ENCODE data around the gene TSHZ2.

The TSHZ2 gene

GRCh38 chr20:53122853-53123252, 150.7 kb downstream of the TSHZ2 start:
- TF ChIP-seq CTCF (IDR thresholded peaks at IDR 0.05; ENCODE audit: low read depth, low read length, missing control alignments): no peak
- DNase-seq (ENCODE audit: low read depth): no peak
- no peak overlapping the region for H3K4me3 ChIP-seq (ENCODE audit: low read depth, low read length)

- DNase-seq (ENCODE audit: low read depth): no peak
- no peak for TF ChIP-seq CTCF (IDR thresholded peaks at IDR 0.05; ENCODE audit: low read depth, low read length, missing control alignments)
- no peak overlapping the region for H3K4me3 ChIP-seq (ENCODE audit: low read depth, low read length)
Measured at GRCh38 chr20:53124075-53124551, 152.0 kb downstream of the TSHZ2 start.

- no peak overlapping the region for H3K4me3 ChIP-seq (ENCODE audit: low read depth, low read length)
- no peak for DNase-seq (ENCODE audit: low read depth)
- no peak for TF ChIP-seq CTCF (IDR thresholded peaks at IDR 0.05; ENCODE audit: low read depth, low read length, missing control alignments)
Measured at GRCh38 chr20:53124803-53125202, 152.6 kb downstream of the TSHZ2 start.

- H3K4me3 ChIP-seq (ENCODE audit: low read depth, low read length): no peak overlapping the region
- DNase-seq (ENCODE audit: low read depth): no peak
- TF ChIP-seq CTCF (IDR thresholded peaks at IDR 0.05; ENCODE audit: low read depth, low read length, missing control alignments): no peak
Measured at GRCh38 chr20:53126185-53126584, 154.0 kb downstream of the TSHZ2 start.

- H3K4me3 ChIP-seq (ENCODE audit: low read depth, low read length): no peak overlapping the region
- DNase-seq (ENCODE audit: low read depth): no peak
- no peak for TF ChIP-seq CTCF (IDR thresholded peaks at IDR 0.05; ENCODE audit: low read depth, low read length, missing control alignments)
Measured at GRCh38 chr20:53127027-53127426, 154.9 kb downstream of the TSHZ2 start.

GRCh38 chr20:53128004-53128403, 155.8 kb downstream of the TSHZ2 start:
- DNase-seq (ENCODE audit: low read depth): no peak
- TF ChIP-seq CTCF (IDR thresholded peaks at IDR 0.05; ENCODE audit: low read depth, low read length, missing control alignments): no peak
- H3K4me3 ChIP-seq (ENCODE audit: low read depth, low read length): no peak overlapping the region

- TF ChIP-seq CTCF (IDR thresholded peaks at IDR 0.05; ENCODE audit: low read depth, low read length, missing control alignments): no peak
- no peak for DNase-seq (ENCODE audit: low read depth)
- no peak overlapping the region for H3K4me3 ChIP-seq (ENCODE audit: low read depth, low read length)
Measured at GRCh38 chr20:53129563-53129962, 157.4 kb downstream of the TSHZ2 start.

All from GM12864 (cell line).